Motor neuron (in vitro differentiated cells): Measurements from ENCODE around the gene RAB1B. TPM values are rescaled to one million over a fixed set of nuclear protein-coding genes. Genes with fewer than 3 reads are reported as not detected.

Source experiments
- ATAC-seq, 8 experiments: fragments of 200-7000 bp; cut with Tn5 transposase; replicated peaks in 6 of 8; 2 replicates each; pipeline ENCODE4 v1.8.0; 2021; ENCODE audit warnings: mild to moderate bottlenecking in 8 of 8, moderate library complexity in 8 of 8
- H3K27ac ChIP-seq, 2 donors: fragments of 250-450 bp; sonication (Bioruptor Pico); 2 replicates each; pipeline ENCODE4 v1.9.0; 2021; ENCODE audit warnings: antibody characterized with exemption in 2 of 2, mild to moderate bottlenecking in 2 of 2, moderate library complexity in 1 of 2
- H3K4me1 ChIP-seq, 2 donors: fragments of 250-450 bp; sonication (Bioruptor Pico); replicated peaks in 1 of 2; 2 replicates each; pipeline ENCODE4 v1.6.1; 2021; ENCODE audit warnings: antibody characterized with exemption in 2 of 2, mild to moderate bottlenecking in 2 of 2, moderate library complexity in 1 of 2
- H3K4me3 ChIP-seq, 5 donors: fragments of 250-450 bp; sonication (Bioruptor Pico); 2 replicates each; pipeline ENCODE4 v1.9.0; 2021; ENCODE audit warnings: antibody characterized with exemption in 5 of 5, mild to moderate bottlenecking in 5 of 5, moderate library complexity in 4 of 5
- WGBS, 10 experiments: fragments of 450-650 bp; shearing (Covaris generic); methylation state at CpG; one replicate each; pipeline ENCODE4 v1.0.0; 2022; 5-methylcytosine and 5-hydroxymethylcytosine counted together
- in situ Hi-C, 9 experiments: fragments of 400-800 bp; cut with MboI; loops; one replicate each; pipeline ENCODE4 v1.15.0; 2021; ENCODE audit warnings: low sequenced_read_pairs in 9 of 9, low pct_unique_long_range_greater_than_20kb in 2 of 9; ENCODE audit not compliant: unreplicated experiment in 9 of 9
- total RNA-seq, 8 experiments: library from RNA; unstranded; fragments of 300-600 nt; gene quantifications; 2 replicates each; pipeline versions ENCODE4 v1.2.3 to v1.2.4, GENCODE V29; 2022

The RAB1B gene
- total RNA-seq, 8 experiments from 2014 or later: 43.1 to 114 (median 88.0) TPM

DNA sequence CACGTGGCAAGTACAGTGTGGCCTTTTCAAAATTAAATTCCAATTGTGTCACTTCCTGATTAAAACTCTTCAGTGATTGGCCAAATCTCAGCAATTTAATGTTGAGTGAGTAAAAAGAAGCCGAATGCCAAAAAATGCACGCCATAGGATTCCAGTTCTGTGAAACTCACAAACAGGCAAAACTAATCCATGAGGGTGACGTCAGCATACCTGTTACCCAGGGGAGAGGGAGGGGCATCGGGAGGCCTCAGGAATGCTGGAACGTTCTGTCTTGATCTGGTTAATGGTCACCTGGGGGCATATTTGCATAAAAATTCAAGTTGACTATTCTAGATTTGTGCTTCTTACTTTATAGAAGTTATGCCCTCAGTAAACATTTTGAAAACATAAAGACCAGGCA is 39.9 kb upstream of the RAB1B start:
- peak in 1 of 8 experiments; percentile 22 for ATAC-seq
- 74 to 100% (median 93%) methylated on average over 1 to 6 of the region's 6 CpGs for WGBS, 10 experiments
- in situ Hi-C loops: no loop called here
- no peaks in the 10 kb centered on the region for H3K4me1 ChIP-seq
- no peak overlapping the region for H3K4me3 ChIP-seq
- no peak overlapping the region for H3K27ac ChIP-seq

DNA sequence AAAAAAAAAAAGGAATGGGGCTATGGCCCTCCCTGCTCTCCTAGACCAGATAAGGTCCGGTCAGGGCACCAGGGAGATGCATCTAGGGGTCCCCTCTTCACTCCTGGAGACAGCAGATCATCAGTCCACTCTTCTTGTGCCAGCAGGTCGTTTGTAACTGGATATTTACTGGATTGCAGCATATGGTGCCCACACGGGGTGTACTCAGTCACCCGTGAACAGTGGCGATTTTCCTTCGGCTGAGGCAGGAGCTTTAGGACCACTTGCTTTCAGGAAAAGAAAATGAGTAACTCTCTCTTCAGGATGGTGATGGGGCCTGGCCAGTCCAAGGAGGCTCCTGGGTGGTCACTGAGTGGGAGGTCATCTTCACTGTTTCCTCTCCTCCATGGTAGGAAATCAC is 38.3 kb upstream of the RAB1B start:
- Histone ChIP-seq H3K4me1 (no peaks in the 10 kb centered on the region), H3K27ac (no peak overlapping the region), H3K4me3 (no peak overlapping the region)
- 56 to 100% (median 84%) methylated on average over 1 to 5 of the region's 6 CpGs for WGBS, 10 experiments
- in situ Hi-C loops: no loop called here
- ATAC-seq: no peak

DNA sequence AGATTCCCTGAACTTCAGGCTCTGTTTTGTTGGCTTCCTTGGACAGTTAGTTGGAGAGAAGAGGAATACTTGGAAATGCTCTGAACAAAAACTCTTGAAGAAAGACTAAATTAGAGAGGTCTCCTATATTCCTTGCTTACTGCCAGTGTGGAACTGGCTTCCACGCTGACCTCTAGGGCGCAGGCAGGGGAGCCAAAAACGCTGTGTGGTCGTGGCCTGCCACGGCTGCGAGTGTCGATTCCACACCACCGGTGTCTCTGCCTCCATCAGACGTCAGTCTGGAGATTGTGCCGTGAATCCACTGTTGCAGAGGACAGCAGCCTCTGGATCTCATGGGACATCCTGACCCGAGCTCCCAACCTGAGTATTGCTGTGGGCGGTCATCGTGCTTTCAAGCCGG is 37.5 kb upstream of the RAB1B start:
- H3K4me1 ChIP-seq: no peaks in the 10 kb centered on the region
- 79 to 98% methylated on average over 2 to 10 of the region's 14 CpGs; no CpG with 5 or more reads in 8 of the 10 experiments for WGBS, 10 experiments
- ATAC-seq: no peak
- no peak overlapping the region for H3K27ac ChIP-seq
- in situ Hi-C loops: no loop called here
- H3K4me3 ChIP-seq: no peak overlapping the region

DNA sequence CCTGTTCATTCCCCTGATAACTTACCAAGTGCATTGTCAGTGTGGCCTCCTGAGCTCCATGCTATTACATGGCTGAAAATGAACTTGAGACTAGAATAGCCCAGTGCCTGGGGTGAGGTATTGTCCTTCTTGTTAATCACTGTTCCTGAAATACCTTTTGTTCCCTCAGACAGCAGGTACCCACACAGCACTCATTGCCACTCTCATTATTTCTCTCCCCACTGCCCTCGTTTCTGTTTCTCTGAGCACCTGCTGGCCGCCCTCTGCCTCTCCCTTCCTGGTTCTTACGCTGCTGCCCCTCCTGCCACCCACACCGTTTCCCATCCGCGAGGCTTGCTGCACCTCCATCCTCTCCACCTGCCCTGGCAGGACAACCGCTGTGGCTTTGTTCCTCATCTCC is 36.9 kb upstream of the RAB1B start:
- H3K4me3 ChIP-seq: no peak overlapping the region
- in situ Hi-C loops: no loop called here
- ATAC-seq: no peak
- 70 to 100% (median 78%) methylated on average over 1 to 5 of the region's 7 CpGs; no CpG with 5 or more reads in 5 of the 10 experiments for WGBS, 10 experiments
- no peaks in the 10 kb centered on the region for H3K4me1 ChIP-seq
- no peak overlapping the region for H3K27ac ChIP-seq

DNA sequence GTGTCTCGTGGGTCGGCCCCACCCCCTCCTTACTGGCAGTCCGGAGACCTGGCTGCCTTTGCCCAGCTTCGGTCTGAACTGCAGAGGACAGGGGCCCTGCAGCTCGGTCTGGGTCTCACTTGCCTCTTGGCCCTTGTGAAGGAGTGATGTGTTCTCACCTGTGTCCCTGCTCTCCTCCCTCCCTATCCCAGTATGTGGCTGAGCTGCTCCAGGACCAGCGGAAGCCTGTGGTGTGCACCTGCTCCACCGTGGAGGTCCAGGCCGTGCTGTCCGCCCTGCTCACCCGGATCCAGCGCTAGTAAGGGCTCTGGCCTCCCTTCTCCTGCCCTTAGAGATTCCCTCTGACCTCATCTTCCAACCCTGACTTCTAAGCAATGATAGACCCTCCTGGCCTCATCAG is 35.7 kb upstream of the RAB1B start:
- H3K4me3 ChIP-seq: no peak overlapping the region
- in situ Hi-C loops: no loop called here
- no peak overlapping the region for H3K27ac ChIP-seq
- no peaks in the 10 kb centered on the region for H3K4me1 ChIP-seq
- ATAC-seq: no peak
- 71 to 88% methylated on average over 3 to 7 of the region's 11 CpGs; no CpG with 5 or more reads in 8 of the 10 experiments for WGBS, 10 experiments

DNA sequence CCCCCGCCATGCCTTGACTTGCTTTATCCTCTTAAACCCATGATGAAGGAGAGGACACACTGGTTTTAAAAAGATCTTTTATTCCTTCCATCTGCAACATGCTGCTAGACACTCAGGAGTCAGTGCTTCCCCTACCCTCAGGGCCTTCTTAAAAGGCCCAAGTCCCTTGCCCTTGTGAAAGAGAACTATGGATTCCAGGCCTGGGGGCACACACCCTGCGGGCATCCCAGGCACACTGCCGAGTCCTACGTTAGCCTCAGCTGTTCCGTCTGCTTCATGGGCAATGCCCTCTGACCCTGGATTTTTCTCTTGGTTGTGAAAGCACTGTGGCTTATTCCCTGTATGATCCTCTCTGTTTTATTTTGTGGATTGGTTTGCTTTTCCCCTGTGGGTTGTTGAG is 35.1 kb upstream of the RAB1B start:
- ATAC-seq: no peak
- in situ Hi-C loops: no loop called here
- H3K4me1 ChIP-seq: no peaks in the 10 kb centered on the region
- 80 to 100% (median 95%) methylated on average over 1 to 2 of the region's 5 CpGs; no CpG with 5 or more reads in 6 of the 10 experiments for WGBS, 10 experiments
- H3K27ac ChIP-seq: no peak overlapping the region
- H3K4me3 ChIP-seq: no peak overlapping the region

DNA sequence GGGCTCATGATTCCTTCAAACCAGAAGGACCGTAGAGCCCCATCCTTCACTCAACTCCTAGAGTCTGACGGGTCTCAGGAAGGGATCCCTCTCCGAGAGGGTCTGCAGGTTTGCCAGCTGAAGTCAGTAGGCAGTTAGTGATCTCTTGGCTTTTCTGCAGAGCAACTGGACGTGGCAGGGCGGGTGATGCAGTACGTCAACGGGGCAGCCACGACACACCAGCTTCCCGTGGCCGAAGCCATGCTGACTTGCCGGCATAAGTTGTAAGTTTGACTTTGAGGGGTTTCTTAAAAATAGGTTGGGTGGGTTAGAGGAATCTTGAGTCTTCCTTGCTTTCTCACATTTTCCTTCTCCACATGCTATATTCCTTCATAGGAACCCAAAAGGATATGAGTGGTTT is 33.3 kb upstream of the RAB1B start:
- in situ Hi-C loops: no loop called here
- Histone ChIP-seq H3K27ac (no peak overlapping the region), H3K4me3 (no peak overlapping the region)

DNA sequence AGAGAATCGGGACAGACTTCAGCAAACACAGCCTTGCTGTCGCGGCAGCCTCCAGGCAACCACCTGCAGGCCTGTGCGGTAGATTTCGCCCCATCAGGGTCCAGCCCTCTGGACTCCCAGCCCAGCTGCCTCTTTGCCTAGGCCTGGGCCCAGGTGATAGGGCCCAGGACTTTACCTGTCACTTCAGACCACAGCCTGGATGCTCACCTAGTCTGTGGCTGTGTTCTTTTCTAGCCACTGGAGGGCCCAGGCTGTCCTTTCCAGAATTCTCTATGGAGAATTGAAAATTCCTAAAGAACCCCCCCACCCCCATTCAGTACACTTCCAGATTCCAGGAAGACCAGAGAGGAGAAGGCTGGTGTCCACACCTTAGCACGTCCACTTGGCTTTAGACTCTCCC is 30.6 kb upstream of the RAB1B start:
- no peak for ATAC-seq
- Histone ChIP-seq H3K4me3 (no peak overlapping the region), H3K27ac (no peak overlapping the region), H3K4me1 (no peaks in the 10 kb centered on the region)
- WGBS, 10 experiments: 91 to 100% methylated on average over 1 to 4 of the region's 6 CpGs; no CpG with 5 or more reads in 8 of the 10 experiments
- in situ Hi-C loops: no loop called here

More for the DNA sequence above, 33.3 kb upstream of the RAB1B start:
- 83 to 100% (median 89%) methylated on average over 1 to 10 of the region's 11 CpGs; no CpG with 5 or more reads in 3 of the 10 experiments for WGBS, 10 experiments
- no peak for ATAC-seq
- H3K4me1 ChIP-seq: no peaks in the 10 kb centered on the region

DNA sequence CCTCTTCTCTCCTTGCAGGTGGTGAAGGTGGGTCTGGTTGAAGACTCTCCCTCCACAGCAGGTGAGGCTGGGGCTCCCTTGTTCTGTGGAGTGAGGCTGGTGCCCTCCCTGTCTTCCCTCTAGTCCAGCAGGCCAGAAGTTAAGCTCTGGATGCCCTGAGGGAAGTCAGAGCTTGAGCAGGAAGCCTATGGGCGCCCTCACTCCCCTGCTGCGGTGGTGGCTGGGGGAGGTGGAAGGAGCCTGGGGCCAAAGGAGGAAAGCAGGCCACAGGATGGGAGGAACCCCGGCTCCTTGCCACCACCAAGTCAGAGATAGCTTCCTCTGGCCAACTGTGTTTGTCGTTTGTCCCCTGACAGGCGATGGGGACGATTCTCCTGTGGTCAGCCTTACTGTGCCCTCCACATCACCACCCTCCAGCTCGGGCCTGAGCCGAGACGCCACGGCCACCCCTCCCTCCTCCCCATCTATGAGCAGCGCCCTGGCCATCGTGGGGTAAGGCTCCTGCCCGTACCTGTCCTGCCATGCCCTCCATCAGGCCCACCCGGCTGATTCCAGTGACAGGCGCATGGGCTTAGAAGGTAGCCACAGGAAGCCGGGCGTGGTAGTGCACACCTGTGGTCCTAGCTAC is 29.5 kb upstream of the RAB1B start:
- 91 to 100% (median 93%) methylated on average over 1 to 6 of the region's 17 CpGs; no CpG with 5 or more reads in 7 of the 10 experiments for WGBS, 10 experiments
- Histone ChIP-seq H3K27ac (no peak overlapping the region), H3K4me3 (no peak overlapping the region), H3K4me1 (peaks cover 4% of the 10 kb centered on the region in 2 donors)
- ATAC-seq: no peak
- in situ Hi-C loops: no loop called here

DNA sequence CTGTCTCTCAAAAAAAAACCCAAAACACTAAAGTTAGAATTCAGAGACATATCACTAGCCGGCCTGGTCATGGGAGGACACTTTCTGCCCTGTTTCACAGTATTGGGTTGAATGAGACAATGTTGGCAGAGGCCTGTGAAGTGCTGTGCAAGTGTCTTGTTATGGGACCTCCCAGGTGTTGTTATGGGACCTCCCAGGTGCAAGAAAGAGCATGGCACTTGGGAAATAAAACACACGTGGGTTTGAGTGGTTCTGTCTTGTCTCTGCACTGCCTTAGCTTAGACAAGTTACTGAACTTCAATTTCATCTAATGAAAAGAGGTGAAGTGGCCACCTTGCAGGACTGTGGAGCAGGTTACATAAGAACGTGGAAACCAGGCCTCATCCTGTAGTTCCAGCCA is 28.9 kb upstream of the RAB1B start:
- ATAC-seq: no peak
- H3K27ac ChIP-seq: no peak overlapping the region
- in situ Hi-C loops: no loop called here
- peaks cover 4% of the 10 kb centered on the region in 2 donors for H3K4me1 ChIP-seq
- no peak overlapping the region for H3K4me3 ChIP-seq
- 0 to 100% (median 85%) methylated on average over 1 to 3 of the region's 3 CpGs; no CpG with 5 or more reads in 2 of the 10 experiments for WGBS, 10 experiments

DNA sequence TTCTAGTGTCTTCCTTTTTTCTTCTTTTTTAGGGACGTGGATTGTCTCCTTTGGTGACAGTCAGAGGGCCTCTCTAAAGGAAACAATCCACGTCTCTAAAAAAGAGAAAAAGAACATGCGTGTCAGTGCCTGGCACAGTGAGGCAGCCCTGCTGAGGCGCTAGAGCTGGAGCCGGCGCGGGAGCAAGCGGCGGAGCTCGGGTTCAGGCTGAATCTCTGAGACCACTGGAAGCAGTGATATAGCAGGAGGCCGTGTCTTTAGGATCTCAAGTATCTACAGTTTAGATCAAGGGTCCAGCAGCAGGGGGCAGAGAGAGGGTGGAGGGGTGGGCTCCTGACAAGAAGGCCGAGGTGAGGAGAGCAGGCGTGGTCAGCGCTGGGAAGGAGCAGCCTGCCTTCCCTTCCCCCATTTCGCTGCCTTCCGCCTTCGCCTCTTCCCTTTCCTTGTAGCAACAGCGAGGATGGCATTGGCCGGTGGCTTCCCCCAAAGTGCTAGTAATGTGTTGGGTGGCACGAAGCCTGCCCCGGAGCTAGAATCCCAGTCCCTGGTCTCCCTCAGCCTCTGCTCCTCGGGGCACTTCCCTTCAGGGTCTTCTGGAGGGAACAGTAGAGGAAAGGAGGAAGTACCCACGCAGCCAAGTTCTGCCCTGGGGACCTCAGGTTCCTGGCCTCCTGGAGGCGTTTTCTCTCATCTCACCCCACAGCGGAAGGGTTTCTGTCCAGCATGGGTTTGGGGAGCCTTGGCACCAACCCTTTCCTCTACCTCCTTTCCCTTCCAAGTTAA is 28.2 kb upstream of the RAB1B start:
- ATAC-seq: no peak
- 58 to 100% (median 81%) methylated on average over 2 to 17 of the region's 25 CpGs; no CpG with 5 or more reads in 2 of the 10 experiments for WGBS, 10 experiments
- Histone ChIP-seq H3K4me1 (peaks cover 4% of the 10 kb centered on the region in 2 donors), H3K4me3 (no peak overlapping the region), H3K27ac (no peak overlapping the region)
- in situ Hi-C loops: no loop called here

DNA sequence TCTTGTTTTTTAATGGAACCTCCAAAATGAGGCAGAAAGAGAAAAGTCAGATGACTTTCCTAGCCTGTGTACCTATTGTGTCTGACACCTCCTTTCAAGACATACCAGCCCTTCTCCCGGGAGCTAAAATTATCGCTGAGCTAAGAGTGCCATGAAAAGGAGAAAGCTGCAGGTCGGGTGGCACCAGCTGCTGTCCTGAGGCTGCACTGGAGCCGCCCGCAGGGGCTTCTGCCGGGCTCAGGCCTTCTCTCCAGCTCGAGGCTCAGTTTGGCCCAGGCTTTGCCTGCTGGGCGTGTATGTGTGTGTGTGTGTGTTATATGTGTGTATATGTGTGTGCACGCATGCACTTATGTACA is 27.7 kb upstream of the RAB1B start:
- in situ Hi-C loops: no loop called here
- ATAC-seq: no peak
- WGBS, 10 experiments: 40 to 96% (median 85%) methylated on average over 1 to 5 of the region's 9 CpGs; no CpG with 5 or more reads in 6 of the 10 experiments
- Histone ChIP-seq H3K27ac (no peak overlapping the region), H3K4me3 (no peak overlapping the region), H3K4me1 (peaks cover 4% of the 10 kb centered on the region in 2 donors)

DNA sequence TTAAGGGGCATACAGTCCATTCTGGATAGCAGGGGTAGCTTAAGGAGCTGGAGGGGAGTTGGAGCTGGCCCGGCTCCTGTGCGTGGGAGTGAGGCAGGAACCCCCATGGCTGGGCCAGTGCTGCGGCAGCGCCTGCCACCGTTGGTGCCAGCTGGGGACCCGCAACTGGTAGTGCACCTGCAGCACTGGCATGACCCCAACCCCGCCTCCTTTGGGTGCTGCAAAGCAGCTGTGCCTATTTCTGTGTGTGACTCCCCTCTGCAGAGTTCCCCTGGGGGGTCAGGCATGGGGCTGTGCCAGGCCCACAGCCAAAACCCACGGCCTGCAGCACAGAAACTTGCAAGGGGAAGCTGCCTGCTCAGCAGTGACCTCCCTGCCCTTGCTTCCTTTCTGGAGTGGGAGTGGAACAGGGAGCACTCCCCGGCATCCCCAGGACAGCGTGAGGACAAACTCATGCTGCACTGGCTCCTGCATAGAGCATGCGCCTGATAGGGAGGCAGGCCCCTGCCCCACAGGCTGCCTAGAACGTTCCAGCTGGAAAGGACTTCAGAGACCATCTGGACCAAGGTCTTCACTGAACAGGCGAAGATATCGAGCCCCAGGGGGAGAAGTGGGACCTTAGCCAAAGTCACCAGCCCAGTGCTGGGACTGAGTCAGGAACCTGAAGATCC is 26.2 kb upstream of the RAB1B start:
- no peak overlapping the region for H3K4me3 ChIP-seq
- in situ Hi-C loops: no loop called here
- no peak for ATAC-seq
- 58 to 100% (median 95%) methylated on average over 1 to 6 of the region's 14 CpGs; no CpG with 5 or more reads in 4 of the 10 experiments for WGBS, 10 experiments
- peaks cover 4% of the 10 kb centered on the region in 2 donors for H3K4me1 ChIP-seq
- H3K27ac ChIP-seq: no peak overlapping the region
